Measurements from ENCODE around the gene BORCS6.
A peak's percentile ranks its signal among the peaks of the same experiment; 100 is the strongest.

Gene BORCS6

DNA sequence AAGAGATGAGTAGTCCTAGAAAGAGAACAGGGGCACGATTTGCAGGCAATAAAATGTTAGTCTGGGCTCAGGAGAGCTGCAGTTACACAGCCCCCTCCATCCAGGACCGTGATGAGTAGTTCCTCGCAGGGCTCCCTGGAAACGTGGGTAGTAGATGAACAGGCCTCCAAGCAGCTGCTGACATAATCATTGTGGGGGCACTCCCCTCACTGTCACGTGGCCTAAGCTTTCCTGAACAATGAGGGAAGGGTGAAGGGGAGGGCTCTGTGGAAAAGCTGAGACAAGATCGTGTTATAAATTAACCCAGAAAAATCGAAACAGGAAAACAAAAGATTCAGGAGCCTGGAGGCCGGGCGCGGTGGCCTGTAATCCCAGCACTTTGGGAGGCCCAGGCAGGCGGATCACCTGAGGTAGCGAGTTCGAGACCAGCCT, 36.4 kb downstream of the BORCS6 start:
- DNase-seq, result peak; percentile 58

DNA sequence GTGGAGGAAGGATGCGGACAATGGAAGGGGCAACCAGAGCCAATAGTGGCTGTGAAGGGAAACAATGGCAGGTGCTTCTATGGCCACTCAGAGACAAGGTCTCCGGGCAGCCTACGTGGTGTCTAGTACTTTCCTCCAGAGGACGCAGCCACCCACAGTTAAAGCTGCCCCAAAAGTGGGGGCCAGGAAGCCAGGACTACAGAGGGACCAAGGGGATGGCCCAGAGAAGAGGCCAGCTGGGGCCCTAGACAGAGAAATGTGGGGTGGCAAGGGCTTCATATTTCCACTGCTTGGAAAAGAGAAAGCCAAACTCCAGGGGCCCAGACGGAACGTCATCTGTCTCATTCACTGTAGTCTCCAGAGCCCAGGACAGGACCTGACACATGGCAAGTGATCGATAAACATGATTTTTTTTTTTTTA, 36.9 kb downstream of the BORCS6 start:
- DNase-seq, result no peak

DNA sequence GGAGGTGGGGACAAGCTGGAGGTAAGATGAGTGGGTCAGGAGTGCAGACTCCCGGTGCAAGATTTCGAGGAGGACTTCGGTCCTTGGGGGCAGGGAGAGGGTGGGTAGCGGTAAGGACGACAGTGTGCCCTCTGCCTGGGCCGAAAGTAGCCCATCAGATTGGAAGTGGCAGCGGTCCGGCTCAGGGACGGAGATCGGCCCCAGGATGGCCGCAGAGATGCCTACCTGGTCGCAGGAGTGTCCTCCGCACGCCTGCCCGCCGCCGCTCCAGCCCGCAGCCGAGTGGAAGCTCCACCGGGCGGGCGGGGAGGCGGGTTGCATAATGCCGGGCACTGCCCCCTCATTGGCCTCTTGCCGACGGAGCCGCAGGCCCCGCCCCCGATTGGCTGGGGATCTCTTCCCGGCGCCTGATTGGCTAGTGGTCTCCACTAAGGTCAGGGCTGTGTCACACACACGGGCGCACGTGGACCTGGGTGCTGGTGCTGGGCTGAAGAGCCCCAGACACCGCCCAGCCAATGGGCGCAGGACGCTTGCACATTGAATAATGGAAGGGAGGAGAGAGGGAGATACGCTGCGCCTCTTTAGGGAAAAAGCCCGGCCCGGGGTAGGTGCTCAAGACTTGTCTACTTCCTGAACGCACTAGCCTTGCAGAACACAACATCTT, 37.7 kb downstream of the BORCS6 start, which contains the start of gene PER1:
PER1 (minus strand) TSS at position 293 of the 664 bp plus-strand sequence. CDS start 1,698 bp downstream, outside the sequence.
- peak; percentile 91 for DNase-seq

- no peak for DNase-seq
Observed at GRCh38 chr17:8151641-8152111, 38.3 kb downstream of the BORCS6 start.

- DNase-seq, result no peak
Observed at GRCh38 chr17:8151120-8151640, 38.8 kb downstream of the BORCS6 start.

- no peak for DNase-seq
Observed at GRCh38 chr17:8150194-8151119, 39.5 kb downstream of the BORCS6 start.

DNA sequence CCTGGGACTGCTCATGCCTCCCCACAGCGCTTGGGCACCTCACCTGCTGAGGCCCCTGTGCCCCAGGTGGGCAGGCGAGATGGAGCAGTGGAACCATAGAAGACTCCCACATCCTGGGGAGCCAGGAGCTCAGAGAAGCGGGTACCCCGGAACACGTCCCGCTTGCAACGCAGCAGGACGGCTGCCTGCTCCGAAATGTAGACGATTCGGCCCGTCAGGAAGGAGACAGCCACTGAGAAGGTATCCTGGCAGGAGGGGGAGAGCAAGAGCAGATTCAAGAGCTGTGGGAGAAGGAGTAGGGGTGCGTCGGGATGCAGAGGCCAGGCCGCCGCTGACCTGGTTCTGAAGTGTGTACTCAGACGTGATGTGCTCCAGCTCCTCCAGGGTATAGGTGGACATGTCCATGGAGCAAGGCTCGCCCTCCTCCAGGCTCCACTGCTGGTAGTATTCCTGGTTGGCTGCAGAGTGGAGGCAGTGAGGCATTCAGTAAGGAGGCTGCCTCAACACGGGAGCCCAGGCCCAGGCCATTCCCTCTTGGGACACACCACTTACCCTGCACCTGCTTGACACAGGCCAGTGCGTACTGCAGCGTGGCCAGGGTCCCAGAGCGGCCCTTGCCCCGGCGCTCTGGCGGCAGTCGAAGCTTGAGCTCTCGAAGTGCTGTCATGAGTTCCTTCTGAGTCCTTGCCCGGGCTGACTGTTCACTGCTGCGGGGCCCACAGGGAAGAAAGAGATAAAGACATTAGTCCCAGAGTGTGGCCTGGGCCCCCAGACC, 40.4 kb downstream of the BORCS6 start:
- DNase-seq, result no peak

DNA sequence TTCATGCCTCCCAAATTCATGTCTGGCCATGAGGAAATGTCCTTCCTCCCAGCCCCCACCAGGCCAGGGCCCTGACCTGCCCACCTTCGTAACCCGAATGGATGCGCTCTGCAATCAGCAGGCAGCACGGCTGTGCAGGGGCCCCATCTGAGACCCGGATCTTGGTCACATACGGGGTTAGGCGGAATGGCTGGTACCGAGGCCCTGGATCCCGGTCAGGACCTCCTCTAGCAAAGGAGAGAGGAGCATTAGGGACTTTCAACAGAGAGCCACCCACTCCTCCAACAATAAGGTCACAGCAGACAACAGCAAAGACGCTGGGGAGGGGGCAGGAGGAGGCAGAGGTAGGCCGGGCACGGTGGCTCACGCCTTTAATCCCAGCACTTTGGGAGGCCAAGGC, 41.4 kb downstream of the BORCS6 start:
- no peak for DNase-seq

GRCh38 chr17:8147805-8148404, 42.1 kb downstream of the BORCS6 start:
- DNase-seq, result no peak

DNA sequence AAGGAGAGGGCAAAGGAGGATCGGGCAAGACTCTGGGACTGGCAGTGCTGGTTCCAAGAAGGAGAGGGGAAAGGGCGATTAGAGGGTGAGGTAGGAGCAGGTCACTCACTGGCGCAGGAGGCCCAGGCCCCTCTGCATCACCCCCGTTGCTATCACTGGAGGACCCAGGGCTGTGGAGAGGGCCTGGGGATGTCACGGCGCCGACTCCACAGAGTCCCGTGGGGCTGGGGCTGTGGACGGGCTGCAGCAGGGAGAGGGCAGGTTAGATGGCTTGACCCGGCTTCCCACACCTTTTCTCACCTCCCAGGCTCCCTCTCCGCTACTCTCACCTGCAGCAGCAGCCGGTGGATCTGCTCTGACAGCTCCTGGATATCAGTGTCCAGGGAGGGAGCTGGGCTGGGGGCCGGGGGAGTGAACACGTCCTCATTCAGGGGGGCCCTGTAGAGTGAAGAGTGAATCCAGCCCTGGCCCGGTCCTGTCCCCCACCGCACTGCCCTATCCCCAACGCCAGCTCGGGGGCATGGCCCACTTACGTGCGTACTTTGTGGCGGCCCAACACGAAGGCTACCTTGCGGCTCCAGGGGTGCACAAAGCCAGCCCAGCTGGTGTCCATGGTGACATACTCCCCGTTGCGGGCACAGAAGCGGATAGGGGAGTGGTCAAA, 42.7 kb downstream of the BORCS6 start:
- no peak for DNase-seq

DNA sequence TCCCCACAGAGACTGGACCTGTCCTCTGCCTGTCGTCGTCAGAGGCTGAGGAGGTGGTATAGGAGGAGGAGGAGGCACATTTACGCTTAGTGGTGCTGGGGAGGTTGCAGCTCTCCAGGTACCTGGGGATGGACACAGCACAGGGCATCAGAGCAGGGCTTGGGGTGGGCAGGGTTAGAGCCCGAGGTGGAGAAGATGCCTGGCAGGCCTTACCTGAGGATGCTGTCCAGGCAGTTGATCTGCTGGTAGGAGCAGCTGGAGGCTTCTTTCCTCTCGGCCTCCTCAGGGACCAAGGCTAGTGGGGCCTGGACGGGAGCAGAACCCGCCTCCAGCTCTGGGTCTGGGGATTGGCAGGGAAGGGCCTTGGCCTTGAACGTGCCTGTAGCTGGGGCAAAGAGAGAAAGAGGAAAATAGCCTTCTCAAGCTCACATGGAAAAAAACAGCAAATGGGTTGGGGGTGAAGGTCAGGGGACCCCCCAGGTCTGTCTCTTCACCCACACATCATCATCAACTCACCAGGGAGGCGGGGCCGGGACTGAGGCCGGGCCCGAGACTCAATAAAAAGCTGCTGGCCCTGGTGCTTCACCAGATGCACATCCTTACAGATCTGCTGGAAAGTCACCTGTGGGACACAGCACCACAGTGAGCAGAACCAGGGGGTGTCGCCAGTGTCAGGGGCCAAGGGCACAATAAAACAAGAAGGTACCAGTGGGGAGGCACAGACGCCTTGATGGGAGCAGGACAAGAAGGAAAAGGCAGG, 43.4 kb downstream of the BORCS6 start:
- no peak for DNase-seq

DNA sequence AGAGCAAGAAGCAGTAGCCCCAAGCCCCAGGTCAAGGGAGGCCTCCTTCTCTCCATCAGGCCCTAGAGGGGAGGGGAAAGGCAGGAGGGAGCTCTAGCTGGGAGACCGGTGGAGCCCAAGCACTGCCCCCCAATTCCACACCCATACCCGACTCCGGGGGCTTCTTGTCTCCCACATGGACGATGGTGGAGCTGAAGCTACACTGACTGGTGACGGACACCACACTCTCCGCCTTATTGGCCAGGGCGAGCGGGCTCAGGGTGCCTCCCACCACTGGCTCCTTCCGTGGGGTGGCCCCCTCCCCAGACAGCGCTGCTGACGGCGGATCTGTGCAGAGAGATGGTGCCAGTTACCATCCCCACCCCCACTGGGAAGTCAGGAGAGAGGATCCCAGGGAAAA, 44.2 kb downstream of the BORCS6 start:
- DNase-seq, result no peak

DNA sequence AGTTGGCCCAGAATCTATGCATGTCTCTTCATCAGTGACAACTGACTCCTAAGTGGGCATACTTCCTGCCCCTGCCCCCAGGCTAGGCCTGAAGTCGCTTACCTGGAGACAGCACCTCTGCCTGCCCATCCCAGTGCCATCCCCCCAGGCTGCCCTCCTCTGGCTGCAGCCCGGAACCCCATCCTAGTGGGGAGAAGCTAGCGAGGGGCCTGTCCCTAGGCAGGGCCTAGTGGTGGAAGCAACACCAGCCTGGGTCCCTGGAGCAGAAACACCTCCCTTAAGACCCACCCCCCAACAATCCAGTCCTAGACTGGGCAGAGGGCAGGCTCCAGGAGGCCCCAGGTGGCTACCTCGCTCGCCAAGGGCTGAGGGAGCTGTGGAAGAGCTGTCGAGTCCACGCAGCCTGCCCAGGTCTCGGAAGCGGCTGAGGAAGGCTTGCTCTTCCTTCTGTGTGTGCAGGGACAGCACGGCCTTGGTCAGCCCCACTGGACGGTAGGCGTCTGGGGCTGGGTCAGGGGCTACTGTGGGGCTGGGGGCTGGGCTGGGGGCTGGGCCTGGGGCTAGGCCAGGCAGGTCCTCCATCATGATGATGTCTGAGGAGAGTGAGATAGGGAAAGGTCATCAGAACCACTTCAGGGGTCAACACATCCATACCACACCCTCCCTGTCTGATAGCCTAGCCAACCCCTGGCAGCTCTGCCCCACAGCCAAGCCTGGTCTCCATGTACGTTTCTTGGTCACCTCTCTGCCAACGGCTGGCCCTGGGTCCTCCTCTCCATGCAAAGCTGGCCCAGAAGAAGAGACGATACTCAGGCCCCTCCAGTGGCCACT, 45.4 kb downstream of the BORCS6 start:
- no peak for DNase-seq

GRCh38 chr17:8143581-8144400, 46.2 kb downstream of the BORCS6 start:
- DNase-seq, result no peak

DNA sequence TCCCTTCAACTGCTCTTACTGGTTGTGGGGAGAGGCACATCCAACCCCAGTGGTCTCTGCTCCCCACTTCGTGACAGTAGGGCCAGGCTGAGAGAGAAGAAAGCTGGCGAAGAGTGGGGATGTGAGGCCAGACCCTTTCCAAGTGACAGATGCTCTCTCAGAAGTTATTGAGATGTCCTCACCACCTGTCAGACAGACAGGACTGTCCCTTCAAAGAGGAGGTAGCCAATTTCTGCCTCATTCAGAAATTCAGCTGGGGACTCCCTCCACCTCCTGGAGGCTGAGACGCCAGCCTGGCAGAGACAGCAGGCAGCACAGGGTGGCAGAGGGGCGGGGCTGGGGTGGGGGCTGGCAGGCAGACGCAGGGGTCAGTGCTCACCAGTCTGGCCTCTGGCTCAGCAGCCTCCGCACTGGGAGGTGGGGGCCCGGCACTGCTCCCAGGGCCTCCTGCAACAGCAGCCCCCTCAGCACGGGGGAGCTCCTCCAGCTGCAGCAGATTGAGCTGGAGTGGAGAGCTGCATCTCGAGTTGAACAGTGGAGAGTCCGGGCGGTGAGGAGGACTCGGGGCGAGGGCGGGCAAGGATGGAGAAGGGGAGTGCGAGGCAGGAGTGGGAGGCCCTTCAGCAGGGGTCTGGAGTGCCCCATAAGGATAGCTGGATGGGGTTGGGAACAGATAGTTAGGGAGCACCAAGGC, 46.9 kb downstream of the BORCS6 start:
- no peak for DNase-seq

DNA sequence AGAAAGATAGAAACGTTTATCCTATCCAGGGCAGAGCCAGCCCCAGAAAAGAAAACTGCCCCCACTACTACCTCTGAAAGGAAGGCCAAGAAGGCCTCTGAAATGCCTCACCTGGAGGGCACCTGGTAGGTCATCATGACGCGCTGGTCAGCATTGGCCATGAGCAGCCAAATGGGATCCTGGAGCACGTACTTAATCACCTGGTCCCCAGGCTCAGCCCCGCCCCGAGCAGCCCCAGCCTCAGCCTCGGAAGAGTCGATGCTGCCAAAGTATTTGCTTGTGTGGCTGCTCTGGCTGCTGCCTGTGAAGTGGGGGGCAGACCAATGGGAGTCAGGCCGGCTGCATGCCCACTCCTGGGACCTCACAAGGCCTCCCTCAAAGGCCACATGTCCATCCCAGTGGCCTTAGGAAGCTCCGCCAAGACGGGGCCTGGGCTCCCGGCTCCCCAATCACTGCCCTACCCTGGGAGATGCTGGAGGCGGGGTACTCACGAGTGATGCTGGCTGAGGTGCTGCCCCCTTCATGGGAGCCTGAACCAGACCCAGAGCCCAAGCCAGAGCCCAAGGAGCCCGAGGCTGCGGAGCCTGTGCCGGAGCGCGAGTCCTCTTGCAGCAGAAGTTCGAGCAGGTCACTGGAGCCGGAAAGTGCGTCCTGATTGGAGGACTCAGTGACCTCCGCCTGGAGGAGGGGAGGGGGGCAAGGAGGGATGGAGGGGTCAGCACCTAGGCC, 47.7 kb downstream of the BORCS6 start:
- no peak for DNase-seq

DNA sequence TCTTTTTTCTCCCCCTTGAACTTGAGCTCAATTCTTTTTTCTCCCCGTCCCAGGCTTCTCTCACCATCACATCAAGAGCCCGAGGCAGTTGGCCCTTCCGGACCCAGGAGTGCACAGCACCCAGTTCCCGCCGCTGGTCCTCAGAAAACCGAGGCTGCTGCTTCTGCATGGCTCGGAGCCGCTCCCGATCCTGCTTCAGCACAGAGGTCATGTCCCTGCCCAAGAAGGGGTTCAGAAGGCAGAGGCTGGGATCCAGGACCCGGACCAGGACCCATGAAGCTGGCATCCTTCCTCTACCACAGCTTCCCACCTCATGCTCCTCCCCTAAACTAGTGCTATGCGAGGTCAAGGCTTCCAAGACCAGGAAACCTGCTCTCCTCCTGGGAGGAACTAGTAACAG, 48.2 kb downstream of the BORCS6 start:
- DNase-seq, result no peak

DNA sequence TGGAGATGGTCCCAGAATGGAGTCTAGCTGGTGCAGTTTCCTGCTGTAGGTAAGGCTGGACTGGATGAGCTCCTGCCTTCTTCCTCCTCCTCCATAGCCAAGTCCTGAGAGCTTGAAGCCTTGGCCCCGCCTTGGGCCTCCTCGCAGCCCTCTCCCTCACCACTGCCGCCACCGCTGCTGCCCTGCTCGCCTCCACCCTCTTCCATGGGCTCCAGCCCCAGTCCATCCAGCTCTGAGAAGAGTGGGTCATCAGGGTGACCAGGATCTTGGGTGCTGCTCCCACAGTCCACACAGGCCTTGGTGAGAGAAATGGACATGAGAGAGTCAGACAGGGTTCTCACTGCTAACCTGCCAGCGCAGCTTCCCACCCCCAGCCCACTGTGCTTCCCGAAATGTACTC, 48.9 kb downstream of the BORCS6 start:
- no peak for DNase-seq

Data from NCI-H1436 (cell line).